GM12878 (cell line): ENCODE measurements around the gene SEMA3C. TPM values are rescaled to one million over a fixed set of nuclear protein-coding genes. Genes with fewer than 3 reads are reported as not detected.

Experiments used
- ATAC-seq: fragments of 200-7000 bp; cut with Tn5 transposase; 3 replicates; pipeline ENCODE4 v1.9.1; 2020; ENCODE audit warnings: mild to moderate bottlenecking, moderate library complexity
- BruUV-seq: library from RNA; stranded (reverse); fragments of 400-500 nt; replicated peaks from 2 replicates; lab custom pipeline; 2021; lab: Mats Ljungman, UMichigan
- CTCF ChIA-PET: fragments of 300-600 bp; sonication (Branson Sonifier 250); formaldehyde crosslinking; extraction: SDS; loops from one replicate; lab custom pipeline; 2021; ENCODE audit warnings: inconsistent platforms; lab: Yijun Ruan, JAX
- POLR2A ChIA-PET: fragments of 350-600 bp; formaldehyde crosslinking; extraction: SDS; loops from one replicate; lab custom pipeline; 2021; ENCODE audit warnings: inconsistent platforms; lab: Charles Lee
- RAD21 ChIA-PET: fragments of 300-600 bp; sonication (Branson Sonifier 250); formaldehyde crosslinking; loops from one replicate; lab custom pipeline; 2023; ENCODE audit warnings: antibody characterized with exemption; ENCODE audit not compliant: unreplicated experiment; lab: Charles Lee
- SMC1A ChIA-PET: fragments of 300-600 bp; sonication (Branson Sonifier 250); formaldehyde crosslinking; loops from one replicate; lab custom pipeline; 2023; ENCODE audit not compliant: unreplicated experiment, uncharacterized antibody; lab: Charles Lee
- DNase-seq: peaks from one replicate; pipeline ENCODE4 v3.0.0-alpha.2; 2011; ENCODE audit warnings: low read depth, low spot score
- FAIRE-seq: peaks from 3 replicates; lab custom pipeline; 2011; peaks lifted over from hg19 to GRCh38; lab: Jason Lieb, UNC
- H2AFZ ChIP-seq: 2 replicates; pipeline ENCODE4 v1.6.0; 2011; ENCODE audit warnings: low read depth, low read length, control low read depth; ENCODE audit not compliant: control insufficient read depth
- H3K27ac ChIP-seq: 2 replicates; pipeline ENCODE4 v1.5.1; 2011; ENCODE audit warnings: control low read depth; ENCODE audit not compliant: control insufficient read depth, insufficient read depth
- H3K27me3 ChIP-seq, 2 experiments: replicated peaks in 1 of 2; 2 replicates each; pipeline versions ENCODE4 v1.6.0 to v1.6.1; 2011; ENCODE audit warnings: low read length in 1 of 2; ENCODE audit not compliant: control insufficient read depth in 2 of 2, insufficient read depth in 2 of 2
- H3K36me3 ChIP-seq, 2 experiments: 2 replicates each; pipeline ENCODE4 v1.5.1; 2011; ENCODE audit warnings: low read length in 1 of 2; ENCODE audit not compliant: control insufficient read depth in 2 of 2, insufficient read depth in 2 of 2
- H3K4me1 ChIP-seq: 2 replicates; pipeline ENCODE4 v1.6.1; 2011; ENCODE audit warnings: mild to moderate bottlenecking, low read length, moderate library complexity, mixed read lengths; ENCODE audit not compliant: control insufficient read depth, insufficient read depth
- H3K4me2 ChIP-seq: 2 replicates; pipeline ENCODE4 v1.6.0; 2011; ENCODE audit warnings: control low read depth; ENCODE audit not compliant: control insufficient read depth, insufficient read depth
- H3K4me3 ChIP-seq: fragments of 200-600 bp; sonication (generic); 2 replicates; pipeline ENCODE4 v1.5.1; 2016
- H3K79me2 ChIP-seq: 2 replicates; pipeline ENCODE4 v1.6.0; 2011; ENCODE audit warnings: low read length; ENCODE audit not compliant: control insufficient read depth, insufficient read depth
- H3K9ac ChIP-seq: 2 replicates; pipeline ENCODE4 v1.8.0; 2011; ENCODE audit warnings: low read length, control low read depth, mixed read lengths; ENCODE audit not compliant: control insufficient read depth, insufficient read depth
- H3K9me3 ChIP-seq: replicated peaks from 3 replicates; pipeline ENCODE4 v1.5.1; 2011; ENCODE audit warnings: mild to moderate bottlenecking, low read length; ENCODE audit not compliant: control insufficient read depth, insufficient read depth
- H4K20me1 ChIP-seq: 2 replicates; pipeline ENCODE4 v1.6.0; 2011; ENCODE audit not compliant: control insufficient read depth, insufficient read depth
- CBX5 ChIP-seq: sonication (generic); IDR thresholded peaks from 2 replicates; pipeline ENCODE4 v1.6.1; 2016; ENCODE audit warnings: low read depth, moderate library complexity, mild to moderate bottlenecking, inconsistent platforms
- GABPA ChIP-seq: IDR thresholded peaks from 2 replicates; pipeline ENCODE4 v1.6.1; 2014; ENCODE audit warnings: antibody characterized with exemption, low read depth, mild to moderate bottlenecking, inconsistent platforms
- IKZF2 ChIP-seq, 2 experiments: fragments of 450-650 bp; IDR thresholded peaks; 2 replicates each; pipeline ENCODE4 v1.6.1; 2017; ENCODE audit warnings: mild to moderate bottlenecking in 2 of 2, moderate library complexity in 2 of 2
- JUNB ChIP-seq: IDR thresholded peaks from 2 replicates; pipeline ENCODE4 v1.6.1; 2016; ENCODE audit warnings: antibody characterized with exemption, mild to moderate bottlenecking
- RAD51 ChIP-seq: fragments of 450-650 bp; IDR thresholded peaks from 2 replicates; pipeline ENCODE4 v1.6.1; 2016; ENCODE audit warnings: moderate library complexity, mild to moderate bottlenecking, inconsistent platforms
- RUNX3 ChIP-seq: IDR thresholded peaks from 2 replicates; pipeline ENCODE4 v1.6.1; 2012; ENCODE audit warnings: low read length, inconsistent platforms
- ZNF207 ChIP-seq: fragments of 450-650 bp; IDR thresholded peaks from 2 replicates; pipeline ENCODE4 v1.6.1; 2014; ENCODE audit warnings: antibody characterized with exemption, mild to moderate bottlenecking, borderline replicate concordance
- WGBS: methylation state at CpG from one replicate; pipeline ENCODE4 v1.1.6; 2016; ENCODE audit warnings: low lambda C conversion rate; ENCODE audit not compliant: insufficient replicate concordance, insufficient coverage; ENCODE audit errors: missing lambda C conversion rate; 5-methylcytosine and 5-hydroxymethylcytosine counted together
- in situ Hi-C: fragments of 300-500 bp; cut with MboI; formaldehyde crosslinking; loops from 9 replicates; pipeline ENCODE4 v1.14.3; 2018; ENCODE audit warnings: mixed read lengths
- intact Hi-C: fragments of 100-400 bp; cut with micrococcal nuclease; formaldehyde crosslinking; loops from one replicate; pipeline ENCODE4 v1.14.2; 2022; ENCODE audit not compliant: unreplicated experiment
- polyA plus RNA-seq, 11 experiments: library from polyadenylated mRNA; depleted of rRNA in 4 of 11; unstranded in 6 of 11; stranded (reverse) in 5 of 11; fragments of >200 nt; fragmentation: Nextera tagmentation in 4 of 11; fragmentation: Illumina TruSeq in 1 of 11; extraction: Ambion mirVana in 4 of 11; extraction: Trizol in 1 of 11; gene quantifications; 1 replicate in 1 of 11; 2 replicates in 10 of 11; pipeline versions ENCODE4 v1.2.1 to v1.2.3, GENCODE V29; 2011 to 2016; ENCODE audit warnings: inconsistent platforms in 2 of 11, missing spikeins in 2 of 11, low read depth in 1 of 11
- total RNA-seq, 4 experiments: library from RNA; depleted of rRNA in 3 of 4; stranded (reverse); fragments of >200 nt in 3 of 4; fragmentation: Illumina TruSeq in 1 of 4; extraction: Trizol in 1 of 4; gene quantifications; 2 replicates each; pipeline versions ENCODE4 v1.2.1 to v1.2.3, GENCODE V29; 2013 to 2021
- TF ChIP-seq, protein P1 (sequence below): fragments of 450-650 bp; IDR thresholded peaks from 2 replicates; pipeline ENCODE4 v1.6.1; 2016; ENCODE audit warnings: mild to moderate bottlenecking
- TF ChIP-seq, protein P2 (sequence below): IDR thresholded peaks from 2 replicates; pipeline ENCODE4 v1.6.1; 2011; ENCODE audit warnings: borderline replicate concordance, low read depth, mild to moderate bottlenecking, moderate library complexity, mixed read lengths, low read length; ENCODE audit not compliant: insufficient read depth; ENCODE audit errors: extremely low read length

SEMA3C gene
- total and polyA plus RNA-seq, 10 of the 15 experiments (the other 5 are each of a cell fraction or from before 2014, with no cell fraction given), result 0.01 to 0.41 (median 0.11) TPM; not detected in 6

DNA sequence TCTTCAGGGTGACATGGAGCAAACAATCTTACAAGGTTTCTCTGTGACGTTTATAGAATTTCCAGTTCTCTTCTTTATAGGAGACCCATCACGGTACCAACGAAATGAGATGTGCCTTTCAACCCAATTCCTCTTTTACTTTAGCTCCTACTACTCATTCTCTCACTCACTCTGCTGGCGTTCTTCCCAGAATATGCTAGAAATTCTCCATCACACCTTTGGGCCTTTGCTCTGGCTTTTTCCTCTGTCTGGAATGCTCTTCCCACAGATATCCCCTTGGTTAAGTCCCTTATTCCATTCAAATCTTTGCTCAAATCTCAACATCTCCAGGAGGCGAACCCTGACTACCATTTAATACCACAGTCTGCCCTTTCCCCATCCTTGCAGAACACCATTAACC lies 39.0 kb downstream of the SEMA3C start (continued):
- TF ChIP-seq ZNF207 (no peak), RUNX3 (no peak), JUNB (no peak)

DNA sequence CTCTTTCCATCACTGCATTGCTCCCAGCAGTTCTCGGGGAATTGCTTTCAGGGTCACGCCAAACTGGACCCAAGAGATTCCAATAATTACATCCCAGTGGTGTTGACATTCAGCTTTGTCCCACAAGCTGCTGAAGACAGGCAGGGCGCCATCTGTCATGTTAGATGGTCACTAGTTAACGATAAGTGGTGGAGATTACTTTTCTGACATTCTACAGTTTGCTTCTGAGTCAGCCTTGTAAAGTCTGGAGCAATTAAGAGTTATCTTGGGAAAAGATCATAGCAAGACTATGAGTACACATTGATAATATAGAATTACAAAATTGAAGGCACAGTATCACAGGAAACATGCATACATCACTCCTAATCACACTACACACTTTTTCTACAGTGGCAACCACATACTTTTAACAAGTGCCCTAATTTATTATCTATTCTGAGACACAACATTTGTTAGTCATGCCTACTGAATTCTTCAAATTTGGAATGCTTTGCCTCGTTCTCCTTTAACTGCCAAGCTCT lies 41.9 kb downstream of the SEMA3C start:
- TF ChIP-seq IKZF2 (IDR thresholded peaks at IDR 0.05), result no peak
- no peak for TF ChIP-seq CBX5
- TF ChIP-seq RAD51, result no peak
- TF ChIP-seq, protein P1, sequence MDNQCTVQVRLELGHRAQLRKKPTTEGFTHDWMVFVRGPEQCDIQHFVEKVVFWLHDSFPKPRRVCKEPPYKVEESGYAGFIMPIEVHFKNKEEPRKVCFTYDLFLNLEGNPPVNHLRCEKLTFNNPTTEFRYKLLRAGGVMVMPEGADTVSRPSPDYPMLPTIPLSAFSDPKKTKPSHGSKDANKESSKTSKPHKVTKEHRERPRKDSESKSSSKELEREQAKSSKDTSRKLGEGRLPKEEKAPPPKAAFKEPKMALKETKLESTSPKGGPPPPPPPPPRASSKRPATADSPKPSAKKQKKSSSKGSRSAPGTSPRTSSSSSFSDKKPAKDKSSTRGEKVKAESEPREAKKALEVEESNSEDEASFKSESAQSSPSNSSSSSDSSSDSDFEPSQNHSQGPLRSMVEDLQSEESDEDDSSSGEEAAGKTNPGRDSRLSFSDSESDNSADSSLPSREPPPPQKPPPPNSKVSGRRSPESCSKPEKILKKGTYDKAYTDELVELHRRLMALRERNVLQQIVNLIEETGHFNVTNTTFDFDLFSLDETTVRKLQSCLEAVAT, result no peak
- no peak for TF ChIP-seq GABPA
- TF ChIP-seq, protein P2, sequence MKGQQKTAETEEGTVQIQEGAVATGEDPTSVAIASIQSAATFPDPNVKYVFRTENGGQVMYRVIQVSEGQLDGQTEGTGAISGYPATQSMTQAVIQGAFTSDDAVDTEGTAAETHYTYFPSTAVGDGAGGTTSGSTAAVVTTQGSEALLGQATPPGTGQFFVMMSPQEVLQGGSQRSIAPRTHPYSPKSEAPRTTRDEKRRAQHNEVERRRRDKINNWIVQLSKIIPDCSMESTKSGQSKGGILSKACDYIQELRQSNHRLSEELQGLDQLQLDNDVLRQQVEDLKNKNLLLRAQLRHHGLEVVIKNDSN, result no peak
- no peaks in the 10 kb centered on the region for H3K36me3 ChIP-seq
- no TSS peak for BruUV-seq
- CTCF ChIA-PET, result interaction anchor here (1.7 kb wide), 1 partner anchor 12 kb away, joined by 4 read pairs; no protein-coding TSS in a partner anchor
- in situ Hi-C loops, result no loop called here
- SMC1A ChIA-PET, result no interaction called here
- H3K4me1 ChIP-seq, result no peaks in the 10 kb centered on the region
- H3K27ac ChIP-seq, result no peak overlapping the region
- DNase-seq (no peak), ATAC-seq (no peak), FAIRE-seq (no peak)
- RAD21 ChIA-PET, result no interaction called here
- intact Hi-C loops, result no loop called here
- H4K20me1 ChIP-seq, result no peaks in the 10 kb centered on the region
- no peak overlapping the region for H3K4me3 ChIP-seq
- H2AFZ ChIP-seq, result no peak overlapping the region
- no peaks in the 10 kb centered on the region for H3K27me3 ChIP-seq
- H3K4me2 ChIP-seq, result no peak overlapping the region
- no peaks in the 10 kb centered on the region for H3K79me2 ChIP-seq
- H3K9ac ChIP-seq, result no peak overlapping the region
- 9% methylated on average over 5 of the region's 5 CpGs for WGBS
- POLR2A ChIA-PET, result no interaction called here
- no peaks in the 10 kb centered on the region for H3K9me3 ChIP-seq
